Measurements from ENCODE around the gene TBX15.

DNA sequence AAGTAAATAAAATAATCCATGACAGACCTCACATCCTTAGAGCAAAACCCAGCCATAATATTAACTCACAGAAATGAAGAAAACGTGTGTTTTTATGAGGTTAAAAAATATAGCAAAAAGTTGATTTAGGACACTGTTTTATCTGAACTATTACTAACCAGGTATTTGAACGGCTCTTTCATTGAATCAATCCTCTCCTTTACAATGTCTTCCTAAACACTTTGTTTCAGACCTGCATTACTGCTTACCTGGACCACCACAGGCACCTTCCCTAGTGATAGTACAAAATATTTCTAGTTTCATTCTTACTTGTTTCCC, 25.0 kb downstream of the TBX15 start:
- TF ChIP-seq CTCF (IDR thresholded peaks at IDR 0.05; ENCODE audit: low read depth, low read length) (no peak), EZH2phosphoT487 (IDR thresholded peaks at IDR 0.05; ENCODE audit: low read depth) (no peak)

Measured in OCI-LY3 (cell line).